ENCODE measurements around the gene PRKCQ. TPM values are rescaled to one million over a fixed set of nuclear protein-coding genes. Genes with fewer than 3 reads are reported as not detected.

Gene PRKCQ
- total RNA-seq, 4 donors from 2014 or later = 0.21 to 0.30 TPM; not detected in 2

DNA sequence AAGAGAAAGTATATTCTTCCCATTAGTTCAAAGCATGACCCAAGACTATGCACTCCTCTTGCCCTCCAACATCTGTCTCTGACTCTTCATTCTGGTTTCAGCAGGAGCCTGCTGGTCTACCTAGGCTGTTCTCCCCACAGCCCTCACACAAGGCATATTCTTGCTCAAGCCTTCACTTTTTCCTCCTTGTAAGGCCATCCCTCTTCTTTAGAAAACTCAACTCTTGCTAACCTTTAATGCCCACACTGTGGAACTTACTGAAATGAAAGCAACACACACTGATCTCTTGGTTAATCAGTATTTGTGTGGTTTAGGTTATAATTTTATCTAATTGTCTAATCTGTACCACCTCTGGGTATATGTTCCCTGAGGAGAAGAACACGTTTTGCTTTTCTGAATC, 75.8 kb downstream of the PRKCQ start:
- H3K27me3 ChIP-seq = no peaks in the 10 kb centered on the region
- no peak for DNase-seq (ENCODE audit: low spot score in 2 of 2)
- H3K27ac ChIP-seq = no peak overlapping the region
- H3K9me3 ChIP-seq = no peaks in the 10 kb centered on the region
- H3K36me3 ChIP-seq = no peaks in the 10 kb centered on the region
- no peak for TF ChIP-seq POLR2A (IDR thresholded peaks at IDR 0.05)
- TF ChIP-seq, protein P1, sequence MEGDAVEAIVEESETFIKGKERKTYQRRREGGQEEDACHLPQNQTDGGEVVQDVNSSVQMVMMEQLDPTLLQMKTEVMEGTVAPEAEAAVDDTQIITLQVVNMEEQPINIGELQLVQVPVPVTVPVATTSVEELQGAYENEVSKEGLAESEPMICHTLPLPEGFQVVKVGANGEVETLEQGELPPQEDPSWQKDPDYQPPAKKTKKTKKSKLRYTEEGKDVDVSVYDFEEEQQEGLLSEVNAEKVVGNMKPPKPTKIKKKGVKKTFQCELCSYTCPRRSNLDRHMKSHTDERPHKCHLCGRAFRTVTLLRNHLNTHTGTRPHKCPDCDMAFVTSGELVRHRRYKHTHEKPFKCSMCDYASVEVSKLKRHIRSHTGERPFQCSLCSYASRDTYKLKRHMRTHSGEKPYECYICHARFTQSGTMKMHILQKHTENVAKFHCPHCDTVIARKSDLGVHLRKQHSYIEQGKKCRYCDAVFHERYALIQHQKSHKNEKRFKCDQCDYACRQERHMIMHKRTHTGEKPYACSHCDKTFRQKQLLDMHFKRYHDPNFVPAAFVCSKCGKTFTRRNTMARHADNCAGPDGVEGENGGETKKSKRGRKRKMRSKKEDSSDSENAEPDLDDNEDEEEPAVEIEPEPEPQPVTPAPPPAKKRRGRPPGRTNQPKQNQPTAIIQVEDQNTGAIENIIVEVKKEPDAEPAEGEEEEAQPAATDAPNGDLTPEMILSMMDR (IDR thresholded peaks at IDR 0.05) = no peak
- no peak for TF ChIP-seq EP300 (IDR thresholded peaks at IDR 0.05)
- H3K4me1 ChIP-seq = no peaks in the 10 kb centered on the region
- 65 to 70% methylated on average over 1 of the region's 1 CpG for WGBS, 2 donors
- no peak overlapping the region for H3K4me3 ChIP-seq

DNA sequence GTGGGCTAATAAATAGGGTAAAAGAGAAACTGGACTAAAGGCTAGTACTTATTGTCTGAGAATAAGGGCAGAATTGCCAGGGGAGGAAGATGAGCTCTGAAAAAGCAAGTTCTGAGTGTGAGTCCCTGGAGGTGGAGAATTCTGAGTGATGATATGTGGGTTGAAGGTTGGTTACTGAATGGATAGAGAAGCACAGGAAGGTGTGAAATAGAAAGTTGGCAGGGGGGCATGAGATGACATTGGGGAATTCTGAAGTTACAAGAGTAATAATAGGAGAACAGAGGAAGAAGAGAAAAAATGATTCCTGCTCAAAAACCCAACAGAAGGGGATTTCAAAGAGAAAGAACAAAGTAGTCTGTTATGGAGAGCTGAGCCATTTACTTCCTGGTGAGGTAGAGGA, 76.9 kb downstream of the PRKCQ start:
- DNase-seq (ENCODE audit: low spot score in 2 of 2) = no peak
- Histone ChIP-seq H3K27me3 (no peaks in the 10 kb centered on the region), H3K9me3 (no peaks in the 10 kb centered on the region), H3K27ac (no peak overlapping the region), H3K36me3 (no peaks in the 10 kb centered on the region), H3K4me1 (no peaks in the 10 kb centered on the region), H3K4me3 (no peak overlapping the region)
- TF ChIP-seq, protein P1 (IDR thresholded peaks at IDR 0.05) = no peak
- TF ChIP-seq EP300 (IDR thresholded peaks at IDR 0.05) (no peak), POLR2A (IDR thresholded peaks at IDR 0.05) (no peak)

GRCh38 chr10:6501931-6502330, 78.1 kb downstream of the PRKCQ start:
- DNase-seq (ENCODE audit: low spot score in 2 of 2) = no peak
- 62 to 71% methylated on average over 4 of the region's 4 CpGs for WGBS, 2 donors
- Histone ChIP-seq H3K4me1 (no peaks in the 10 kb centered on the region), H3K9me3 (no peaks in the 10 kb centered on the region), H3K4me3 (no peak overlapping the region), H3K27me3 (no peaks in the 10 kb centered on the region), H3K27ac (no peak overlapping the region), H3K36me3 (no peaks in the 10 kb centered on the region)
- no peak for TF ChIP-seq POLR2A (IDR thresholded peaks at IDR 0.05)
- no peak for TF ChIP-seq EP300 (IDR thresholded peaks at IDR 0.05)
- TF ChIP-seq, protein P1 (IDR thresholded peaks at IDR 0.05) = no peak

- H3K27ac ChIP-seq = no peak overlapping the region
- H3K9me3 ChIP-seq = no peaks in the 10 kb centered on the region
- TF ChIP-seq, protein P1 (IDR thresholded peaks at IDR 0.05) = no peak
- TF ChIP-seq POLR2A (IDR thresholded peaks at IDR 0.05) (no peak), EP300 (IDR thresholded peaks at IDR 0.05) (no peak)
- no peak overlapping the region for H3K4me3 ChIP-seq
- no peaks in the 10 kb centered on the region for H3K4me1 ChIP-seq
- H3K36me3 ChIP-seq = no peaks in the 10 kb centered on the region
- no peaks in the 10 kb centered on the region for H3K27me3 ChIP-seq
- no peak for DNase-seq (ENCODE audit: low spot score in 2 of 2)
Measured at GRCh38 chr10:6499974-6500373, 80.1 kb downstream of the PRKCQ start.

GRCh38 chr10:6498771-6499170, 81.3 kb downstream of the PRKCQ start:
- H3K9me3 ChIP-seq = no peaks in the 10 kb centered on the region
- DNase-seq (ENCODE audit: low spot score in 2 of 2) = no peak
- no peaks in the 10 kb centered on the region for H3K4me1 ChIP-seq
- no peak overlapping the region for H3K27ac ChIP-seq
- no peak overlapping the region for H3K4me3 ChIP-seq
- no peaks in the 10 kb centered on the region for H3K27me3 ChIP-seq
- 92 to 95% methylated on average over 2 of the region's 2 CpGs for WGBS, 2 donors
- no peak for TF ChIP-seq POLR2A (IDR thresholded peaks at IDR 0.05)
- no peak for TF ChIP-seq EP300 (IDR thresholded peaks at IDR 0.05)
- TF ChIP-seq, protein P1 (IDR thresholded peaks at IDR 0.05) = no peak
- H3K36me3 ChIP-seq = no peaks in the 10 kb centered on the region

Data from tibial nerve (tissue), 4 donors.